ENCODE measurements around the gene GASK1A.
"Not testable (repeated sequence)": the region's sequence is repeated elsewhere in the genome, so short reads cannot be mapped to it uniquely, and the experiment has no call there.

Gene GASK1A

DNA sequence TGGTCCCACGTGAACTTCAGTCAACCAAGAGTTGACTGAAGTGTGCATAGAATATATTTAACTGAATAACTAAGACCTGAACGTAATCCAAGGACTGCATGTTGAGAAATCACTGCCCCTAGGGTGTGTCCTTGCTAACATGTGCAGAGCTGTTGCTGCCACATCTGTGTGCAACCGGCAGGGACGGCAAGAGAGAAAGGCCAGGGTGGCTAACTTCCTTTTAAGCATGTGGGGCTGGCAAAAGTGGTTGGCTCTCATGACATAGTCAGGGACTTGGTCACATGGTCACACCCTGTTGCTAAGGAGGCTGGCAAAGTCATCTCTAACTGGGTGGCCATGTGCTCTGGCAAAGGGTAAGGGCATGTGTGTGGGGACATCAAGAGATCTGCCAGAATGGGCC is 52.4 kb downstream of the GASK1A start:
- DNase-seq (ENCODE audit: low read depth in 2 of 2): no peak

DNA sequence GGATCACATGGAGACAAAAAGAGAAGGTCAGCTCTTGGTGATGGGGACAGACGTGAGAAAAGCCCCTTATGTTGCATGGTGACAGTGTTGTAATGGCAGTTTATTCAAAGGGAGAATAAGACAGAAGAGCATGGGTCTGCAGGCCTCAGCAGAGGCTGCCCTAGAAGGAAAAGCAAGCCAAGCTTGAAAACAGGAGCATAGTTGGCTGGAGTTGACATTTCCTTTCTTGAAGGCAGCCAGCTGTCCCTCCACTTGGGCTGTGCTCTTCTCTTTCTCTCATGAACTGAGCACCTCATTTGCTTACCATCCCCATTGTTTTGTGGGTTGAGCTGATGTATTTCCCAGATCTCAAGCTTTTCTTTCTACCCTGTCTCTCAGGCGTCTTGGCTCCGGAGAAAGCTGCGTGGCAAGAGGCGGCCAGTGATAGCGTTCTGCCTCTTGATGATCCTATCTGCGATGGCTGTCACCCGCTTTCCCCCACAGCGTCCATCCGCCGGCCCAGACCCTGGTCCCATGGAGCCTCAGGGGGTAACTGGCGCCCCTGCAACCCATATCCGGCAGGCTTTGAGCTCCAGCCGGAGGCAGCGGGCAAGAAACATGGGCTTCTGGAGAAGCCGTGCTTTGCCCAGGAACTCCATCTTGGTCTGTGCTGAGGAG is 52.9 kb downstream of the GASK1A start:
- DNase-seq (ENCODE audit: low read depth in 2 of 2): no peak

- no peak for DNase-seq (ENCODE audit: low read depth in 2 of 2)
Observed at GRCh38 chr3:43032646-43033628, 53.8 kb downstream of the GASK1A start.

DNA sequence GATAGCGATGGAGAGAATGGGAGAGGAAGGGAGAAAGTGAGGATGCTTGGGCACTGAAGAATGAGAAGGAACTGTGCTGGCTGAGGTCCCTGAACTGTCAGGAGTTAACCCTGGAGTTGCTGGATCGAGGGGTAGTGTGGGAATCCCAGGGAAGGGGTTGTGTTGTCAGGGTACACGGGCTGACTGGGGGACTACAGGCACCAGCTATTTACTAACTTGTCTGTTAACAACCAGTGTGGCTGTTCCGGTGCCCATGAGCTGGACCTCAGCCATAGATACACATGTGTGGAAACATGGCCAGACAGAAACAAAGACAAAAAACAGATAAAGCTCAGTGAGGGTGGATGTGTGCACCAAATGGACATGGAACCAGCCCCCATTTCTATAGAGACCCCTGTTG is 55.1 kb downstream of the GASK1A start:
- no peak for DNase-seq (ENCODE audit: low read depth in 2 of 2)

- no peak for DNase-seq (ENCODE audit: low read depth in 2 of 2)
Observed at GRCh38 chr3:43034911-43035310, 55.8 kb downstream of the GASK1A start.

- no peak for DNase-seq (ENCODE audit: low read depth in 2 of 2)
Observed at GRCh38 chr3:43035801-43036365, 56.8 kb downstream of the GASK1A start.

DNA sequence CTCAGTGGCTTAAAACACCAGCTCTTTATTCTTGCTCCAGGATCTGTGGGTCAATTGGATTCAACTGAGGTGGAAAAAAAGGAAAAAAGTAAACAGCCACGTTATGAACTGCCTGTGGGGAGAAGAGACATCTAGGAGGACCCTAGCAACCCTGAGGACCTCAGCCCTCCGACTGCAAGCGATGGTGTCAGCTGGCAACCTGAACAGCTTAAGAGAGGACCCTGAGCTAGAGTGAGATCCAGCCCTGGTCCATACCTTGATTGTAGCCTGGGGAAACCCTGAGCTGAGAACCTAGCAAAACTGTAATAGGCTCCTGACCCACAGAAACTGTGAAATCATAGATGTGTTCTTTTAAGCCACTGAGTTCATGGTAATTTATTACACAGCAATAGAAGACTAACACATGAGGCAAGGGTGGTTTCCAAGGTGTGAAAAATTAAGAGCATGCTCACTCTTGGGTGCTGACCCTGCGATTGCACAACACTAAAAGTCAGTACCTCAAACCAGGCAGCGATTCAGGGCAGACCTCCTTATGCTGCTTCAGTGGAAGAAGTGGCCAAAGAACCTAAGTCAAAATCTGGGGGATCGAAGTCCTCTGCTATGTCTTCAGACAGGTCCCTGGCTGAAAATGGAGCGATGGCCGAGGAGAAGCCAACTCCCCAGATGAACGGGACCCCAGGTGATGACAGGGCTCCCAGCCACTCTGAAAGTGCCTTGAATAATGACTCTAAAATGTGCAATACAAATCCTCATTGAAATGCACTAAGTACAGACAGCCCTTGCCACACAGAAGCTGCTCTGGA is 57.7 kb downstream of the GASK1A start:
- DNase-seq (ENCODE audit: low read depth in 2 of 2): no peak

DNA sequence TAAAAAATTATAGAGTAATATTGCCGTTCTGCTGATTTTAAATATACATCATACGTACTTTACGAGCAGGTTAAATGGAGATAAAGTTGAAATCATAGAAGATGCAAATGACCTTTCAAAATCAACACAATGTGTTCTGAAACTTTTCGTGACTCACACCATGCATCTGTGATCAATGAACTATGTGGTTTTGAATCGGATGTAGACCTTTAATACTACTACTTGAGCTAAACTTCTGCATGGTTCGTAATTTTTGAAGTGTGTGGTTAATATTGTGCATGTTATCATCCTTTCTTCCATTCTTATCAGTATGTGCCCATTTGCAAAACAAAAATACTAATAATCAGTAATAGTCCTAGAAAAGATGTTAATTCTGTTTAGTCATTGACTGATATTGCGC is 58.9 kb downstream of the GASK1A start:
- no peak for DNase-seq (ENCODE audit: low read depth in 2 of 2)

DNA sequence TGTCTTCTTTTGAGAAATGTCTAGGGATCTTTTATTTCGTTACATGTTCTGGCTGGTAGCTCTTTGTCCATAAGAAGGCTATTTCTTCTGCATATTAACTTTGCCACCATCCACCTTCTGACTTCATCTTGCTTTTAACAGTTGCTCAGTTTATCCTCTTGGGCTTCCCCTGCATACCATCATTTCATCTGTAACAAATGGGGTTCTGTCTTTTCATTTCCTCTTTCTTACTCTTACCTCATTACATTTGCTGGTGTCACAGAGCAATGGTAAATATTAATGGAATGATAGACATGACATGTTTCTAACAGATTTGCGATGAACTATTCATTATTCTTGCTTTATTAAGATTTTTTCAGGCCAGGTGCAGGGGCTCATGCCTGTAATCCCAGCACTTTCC is 62.4 kb downstream of the GASK1A start:
- DNase-seq (ENCODE audit: low read depth in 2 of 2): no peak

- DNase-seq (ENCODE audit: low read depth in 2 of 2): no peak
Observed at GRCh38 chr3:43043071-43043766, 64.1 kb downstream of the GASK1A start.

- no peak for DNase-seq (ENCODE audit: low read depth in 2 of 2)
Observed at GRCh38 chr3:43043793-43044192, 64.7 kb downstream of the GASK1A start.

- DNase-seq (ENCODE audit: low read depth in 2 of 2): not testable (repeated sequence)
Observed at GRCh38 chr3:43045079-43045478, 66.0 kb downstream of the GASK1A start.

GRCh38 chr3:43046583-43046982 is 67.5 kb downstream of the GASK1A start:
- no peak for DNase-seq (ENCODE audit: low read depth in 2 of 2)

DNA sequence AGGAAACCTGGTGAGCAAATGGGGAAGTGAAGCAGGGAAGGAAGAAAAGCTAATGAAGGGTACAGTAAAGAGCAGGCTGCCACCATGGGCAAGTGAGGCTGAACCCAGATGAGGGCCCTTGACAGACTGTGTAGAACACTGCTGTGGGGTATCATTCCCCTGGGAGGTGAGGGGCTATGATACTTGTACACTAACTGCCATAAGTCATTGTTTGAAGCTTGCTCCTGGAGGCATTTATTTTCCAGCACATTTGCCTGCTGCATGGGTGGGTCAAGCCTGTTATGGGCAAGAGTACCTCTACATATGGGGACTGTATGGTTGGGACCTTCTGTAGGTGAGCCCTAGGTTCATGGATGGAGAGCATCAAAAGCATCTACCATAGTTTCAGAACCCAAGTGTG is 69.4 kb downstream of the GASK1A start:
- DNase-seq (ENCODE audit: low read depth in 2 of 2): no peak

GRCh38 chr3:43053291-43053690 is 74.2 kb downstream of the GASK1A start:
- DNase-seq (ENCODE audit: low read depth in 2 of 2): no peak

DNA sequence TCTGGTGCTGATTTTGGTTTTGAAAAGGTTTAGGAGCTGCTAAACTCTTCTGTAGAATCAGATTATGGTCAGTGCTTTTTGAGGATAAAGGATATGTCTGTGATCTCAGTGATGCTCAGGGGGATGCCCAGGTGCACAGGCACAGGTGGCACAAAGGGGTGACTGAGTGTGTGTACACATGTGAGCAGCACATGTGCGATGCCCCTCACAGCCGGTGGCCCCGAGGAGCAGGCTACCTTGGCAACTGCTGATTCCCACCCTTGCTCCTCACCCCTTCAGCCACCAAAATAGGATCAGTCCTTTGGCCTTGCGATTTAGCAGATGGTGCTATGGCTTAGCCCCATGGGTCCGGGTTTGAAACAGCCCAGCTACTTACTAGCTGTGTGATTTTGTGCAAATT is 75.6 kb downstream of the GASK1A start:
- DNase-seq (ENCODE audit: low read depth in 2 of 2): no peak

GRCh38 chr3:43055393-43055792 is 76.3 kb downstream of the GASK1A start:
- no peak for DNase-seq (ENCODE audit: low read depth in 2 of 2)

DNA sequence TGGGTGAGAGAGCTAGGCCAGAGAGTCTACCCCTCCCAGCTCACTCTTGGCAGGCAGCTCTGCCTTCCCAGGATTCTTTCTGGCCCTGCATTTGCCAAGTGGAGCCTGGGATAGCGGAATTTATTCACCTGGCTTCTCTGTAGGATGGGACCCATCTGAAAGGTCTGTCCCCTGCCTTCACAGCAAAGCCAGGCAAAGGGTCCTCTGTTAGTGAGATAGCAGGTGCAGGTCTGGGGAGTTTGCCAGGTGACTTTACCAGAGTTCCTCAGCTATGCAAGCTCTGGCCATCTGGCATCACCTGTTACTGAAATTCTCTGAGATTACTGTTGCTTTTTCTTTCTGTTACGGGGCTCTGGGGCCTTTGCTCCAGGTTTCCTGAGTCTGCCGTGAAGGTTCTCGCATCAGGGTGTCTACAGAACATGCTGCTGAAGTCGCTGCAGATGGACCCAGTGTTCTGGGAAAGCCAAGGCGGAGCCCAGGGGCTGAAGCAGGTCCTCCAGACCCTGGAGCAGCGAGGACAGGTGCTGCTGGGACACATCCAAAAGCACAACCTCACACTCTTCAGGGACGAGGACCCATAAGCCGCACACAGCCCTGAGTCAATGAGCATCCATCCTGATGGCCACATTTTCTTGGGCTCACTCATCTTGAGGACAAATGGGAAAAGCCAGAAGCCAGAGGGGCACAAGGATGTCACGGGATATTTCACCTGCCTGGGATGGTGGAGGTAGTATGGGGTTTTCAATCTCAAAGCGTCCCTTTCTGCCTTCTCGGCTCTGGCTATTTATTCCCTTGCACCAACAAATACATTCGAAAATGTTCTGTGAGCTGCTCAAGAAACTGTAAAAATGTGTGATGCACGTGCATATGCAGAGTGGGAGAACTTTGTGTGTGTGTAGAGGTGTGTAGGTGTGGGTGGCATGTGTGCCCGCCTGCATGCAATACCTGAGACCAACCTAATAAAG is 77.0 kb downstream of the GASK1A start:
- DNase-seq (ENCODE audit: low read depth in 2 of 2): no peak

DNA sequence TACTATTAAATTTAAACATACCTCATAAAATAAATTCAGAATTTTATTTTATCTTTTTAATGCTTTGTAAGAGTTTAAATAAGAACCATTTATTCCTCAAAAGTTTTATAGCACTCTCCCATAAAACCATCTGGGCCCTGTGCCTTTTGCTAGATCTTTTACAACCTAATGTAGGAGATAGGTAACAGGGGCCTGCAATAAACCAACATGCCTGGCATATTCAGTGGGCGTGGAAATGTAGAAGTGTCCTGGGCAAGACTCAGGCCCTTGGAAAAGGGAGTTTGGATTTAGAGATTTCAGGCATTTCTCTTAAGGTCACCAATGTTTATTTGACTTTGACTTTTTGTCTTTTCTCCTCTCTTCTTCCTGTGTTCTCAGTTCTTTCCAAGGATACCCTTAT is 80.3 kb downstream of the GASK1A start:
- no peak for DNase-seq (ENCODE audit: low read depth in 2 of 2)
